OCI-LY7 (cell line): ENCODE measurements around the gene MEAF6. TPM values are rescaled to one million over a fixed set of nuclear protein-coding genes. Genes with fewer than 3 reads are reported as not detected.

ENCODE experiments used
- BruUV-seq: library from RNA; stranded (reverse); fragments of 400-500 nt; replicated peaks from 2 replicates; lab custom pipeline; 2021; lab: Mats Ljungman, UMichigan
- CTCF ChIA-PET: fragments of 300-600 bp; sonication (Branson Sonifier 250); formaldehyde crosslinking; loops from one replicate; lab custom pipeline; 2022; ENCODE audit warnings: antibody characterized with exemption; ENCODE audit not compliant: unreplicated experiment; lab: Charles Lee
- POLR2A ChIA-PET: fragments of 300-600 bp; sonication (Branson Sonifier 250); formaldehyde crosslinking; loops from one replicate; lab custom pipeline; 2022; ENCODE audit warnings: antibody characterized with exemption; lab: Charles Lee
- DNase-seq: peaks from one replicate; pipeline ENCODE4 v3.0.0-alpha.2; 2015; ENCODE audit warnings: low spot score
- H2AFZ ChIP-seq: fragments of 200-600 bp; sonication (generic), shearing (Covaris generic); 2 replicates; pipeline ENCODE4 v1.6.1; 2014; ENCODE audit warnings: mild to moderate bottlenecking, antibody characterized with exemption, low read length, moderate library complexity
- H3K27ac ChIP-seq: fragments of 200-600 bp; sonication (generic); 2 replicates; pipeline ENCODE4 v1.5.1; 2014; ENCODE audit warnings: mixed run types, low read depth, mild to moderate bottlenecking, moderate library complexity, low read length, inconsistent platforms; ENCODE audit not compliant: poor library complexity, severe bottlenecking
- H3K36me3 ChIP-seq: fragments of 200-600 bp; sonication (generic); 2 replicates; pipeline ENCODE4 v1.6.1; 2014; ENCODE audit warnings: mild to moderate bottlenecking, antibody characterized with exemption, low read length, moderate library complexity, mixed read lengths; ENCODE audit not compliant: insufficient read depth
- H3K4me1 ChIP-seq: fragments of 200-600 bp; sonication (generic); 2 replicates; pipeline ENCODE4 v1.5.1; 2014; ENCODE audit warnings: mild to moderate bottlenecking, low read length; ENCODE audit not compliant: insufficient read depth, poor library complexity, severe bottlenecking
- H3K4me2 ChIP-seq: fragments of 200-600 bp; sonication (generic); 2 replicates; pipeline ENCODE4 v1.6.1; 2014; ENCODE audit warnings: mild to moderate bottlenecking, low read length
- H3K4me3 ChIP-seq: fragments of 200-600 bp; sonication (generic); 2 replicates; pipeline ENCODE4 v1.5.1; 2014; ENCODE audit warnings: mild to moderate bottlenecking, low read depth, low read length; ENCODE audit not compliant: poor library complexity, severe bottlenecking
- H3K79me2 ChIP-seq: fragments of 200-600 bp; sonication (generic); 2 replicates; pipeline ENCODE4 v1.6.1; 2016; ENCODE audit warnings: low read depth, mild to moderate bottlenecking, low read length, moderate library complexity, mixed read lengths; ENCODE audit not compliant: insufficient read depth
- H3K9me2 ChIP-seq: fragments of 200-600 bp; sonication (generic); 2 replicates; pipeline ENCODE4 v1.6.1; 2016; ENCODE audit warnings: mild to moderate bottlenecking, low read length, mixed read lengths; ENCODE audit not compliant: insufficient read depth
- H3K9me3 ChIP-seq: fragments of 200-600 bp; sonication (generic); 2 replicates; pipeline ENCODE4 v1.6.1; 2014; ENCODE audit warnings: mild to moderate bottlenecking, mixed run types, low read length, mixed read lengths
- H4K20me1 ChIP-seq: fragments of 200-600 bp; sonication (generic); 2 replicates; pipeline ENCODE4 v1.6.1; 2014; ENCODE audit warnings: mild to moderate bottlenecking, antibody characterized with exemption, low read length, moderate library complexity, mixed read lengths; ENCODE audit not compliant: insufficient read depth
- EZH2phosphoT487 ChIP-seq: fragments of 200-600 bp; sonication (generic); IDR thresholded peaks from 2 replicates; pipeline ENCODE4 v1.6.1; 2018; ENCODE audit warnings: low read depth, borderline replicate concordance, mild to moderate bottlenecking, mixed run types, antibody characterized with exemption, low read length, moderate library complexity, mixed read lengths
- intact Hi-C: fragments of 100-400 bp; cut with micrococcal nuclease; formaldehyde crosslinking; loops from one replicate; pipeline ENCODE4 v1.10.0; 2022; ENCODE audit not compliant: unreplicated experiment
- total RNA-seq, 2 experiments: library from RNA; depleted of rRNA in 1 of 2; stranded (reverse); fragments of >200 nt in 1 of 2; shearing (Covaris generic) in 1 of 2; gene quantifications; 2 replicates each; pipeline ENCODE4 v1.2.3, GENCODE V29; 2014 to 2022
- TF ChIP-seq, protein P1 (sequence below): fragments of 200-600 bp; sonication (generic); conservative IDR thresholded peaks from 2 replicates; pipeline ENCODE4 v1.5.1; 2014; ENCODE audit warnings: mild to moderate bottlenecking, antibody characterized with exemption, low read length, moderate library complexity, mixed read lengths

MEAF6 gene
- total RNA-seq, 2 experiments from 2014 or later: 69.8 to 74.3 TPM

- TF ChIP-seq EZH2phosphoT487: no peak
- TF ChIP-seq, protein P1, sequence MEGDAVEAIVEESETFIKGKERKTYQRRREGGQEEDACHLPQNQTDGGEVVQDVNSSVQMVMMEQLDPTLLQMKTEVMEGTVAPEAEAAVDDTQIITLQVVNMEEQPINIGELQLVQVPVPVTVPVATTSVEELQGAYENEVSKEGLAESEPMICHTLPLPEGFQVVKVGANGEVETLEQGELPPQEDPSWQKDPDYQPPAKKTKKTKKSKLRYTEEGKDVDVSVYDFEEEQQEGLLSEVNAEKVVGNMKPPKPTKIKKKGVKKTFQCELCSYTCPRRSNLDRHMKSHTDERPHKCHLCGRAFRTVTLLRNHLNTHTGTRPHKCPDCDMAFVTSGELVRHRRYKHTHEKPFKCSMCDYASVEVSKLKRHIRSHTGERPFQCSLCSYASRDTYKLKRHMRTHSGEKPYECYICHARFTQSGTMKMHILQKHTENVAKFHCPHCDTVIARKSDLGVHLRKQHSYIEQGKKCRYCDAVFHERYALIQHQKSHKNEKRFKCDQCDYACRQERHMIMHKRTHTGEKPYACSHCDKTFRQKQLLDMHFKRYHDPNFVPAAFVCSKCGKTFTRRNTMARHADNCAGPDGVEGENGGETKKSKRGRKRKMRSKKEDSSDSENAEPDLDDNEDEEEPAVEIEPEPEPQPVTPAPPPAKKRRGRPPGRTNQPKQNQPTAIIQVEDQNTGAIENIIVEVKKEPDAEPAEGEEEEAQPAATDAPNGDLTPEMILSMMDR: no peak
- H3K4me2 ChIP-seq: no peak overlapping the region
- no peaks in the 10 kb centered on the region for H3K79me2 ChIP-seq
- BruUV-seq: no TSS peak
- H3K36me3 ChIP-seq: no peaks in the 10 kb centered on the region
- H2AFZ ChIP-seq: no peak overlapping the region
- DNase-seq: no peak
- intact Hi-C loops: loop anchor here (10.0 kb wide), 1 partner anchor 112 kb away; no protein-coding TSS in a partner anchor
- no peaks in the 10 kb centered on the region for H3K9me3 ChIP-seq
- no peak overlapping the region for H3K4me3 ChIP-seq
- CTCF ChIA-PET: no interaction called here
- H3K9me2 ChIP-seq: no peaks in the 10 kb centered on the region
- POLR2A ChIA-PET: no interaction called here
- no peaks in the 10 kb centered on the region for H4K20me1 ChIP-seq
- H3K4me1 ChIP-seq: peaks cover 24% of the 10 kb centered on the region
- no peak overlapping the region for H3K27ac ChIP-seq
Measured at GRCh38 chr1:37452416-37452815, 62.1 kb downstream of the MEAF6 start.

GRCh38 chr1:37449936-37450335 is 64.6 kb downstream of the MEAF6 start:
- Histone ChIP-seq H2AFZ (peak overlapping the region; percentile 70), H3K27ac (no peak overlapping the region), H3K4me1 (peaks cover 20% of the 10 kb centered on the region), H3K9me3 (no peaks in the 10 kb centered on the region), H4K20me1 (no peaks in the 10 kb centered on the region), H3K4me2 (peak overlapping the region; percentile 48), H3K9me2 (no peaks in the 10 kb centered on the region), H3K4me3 (no peak overlapping the region), H3K79me2 (no peaks in the 10 kb centered on the region), H3K36me3 (no peaks in the 10 kb centered on the region)
- CTCF ChIA-PET: interaction anchor here (0.6 to 1.4 kb wide), 3 partner anchors 9 to 626 kb away, joined by 3 to 7 read pairs (median 3); no protein-coding TSS in a partner anchor
- intact Hi-C loops: loop anchor here (10.0 kb wide), 1 partner anchor 115 kb away; no protein-coding TSS in a partner anchor
- BruUV-seq: no TSS peak
- no peak for TF ChIP-seq EZH2phosphoT487
- TF ChIP-seq, protein P1: no peak
- POLR2A ChIA-PET: interaction anchor here (0.6 to 1.3 kb wide), 4 partner anchors 29 to 50 kb away, joined by 3 to 4 read pairs (median 3); no protein-coding TSS in a partner anchor
- DNase-seq: peak; percentile 68

GRCh38 chr1:37448691-37449417 is 65.7 kb downstream of the MEAF6 start:
- Histone ChIP-seq H3K9me3 (no peaks in the 10 kb centered on the region), H3K4me2 (no peak overlapping the region), H2AFZ (no peak overlapping the region), H4K20me1 (no peaks in the 10 kb centered on the region), H3K9me2 (no peaks in the 10 kb centered on the region), H3K79me2 (no peaks in the 10 kb centered on the region), H3K4me3 (no peak overlapping the region), H3K4me1 (peaks cover 17% of the 10 kb centered on the region), H3K36me3 (no peaks in the 10 kb centered on the region), H3K27ac (no peak overlapping the region)
- POLR2A ChIA-PET: interaction anchor here (1.1 kb wide), 1 partner anchor 47 kb away, joined by 4 read pairs; no protein-coding TSS in a partner anchor
- intact Hi-C loops: no loop called here
- no peak for TF ChIP-seq EZH2phosphoT487
- DNase-seq: no peak
- BruUV-seq: no TSS peak
- CTCF ChIA-PET: no interaction called here
